ENCODE data around the gene TMEM250. TPM values are rescaled to one million over a fixed set of nuclear protein-coding genes. Genes with fewer than 3 reads are reported as not detected.

Gene TMEM250
- total RNA-seq, 2 experiments from 2014 or later: 24.4 to 25.9 TPM

DNA sequence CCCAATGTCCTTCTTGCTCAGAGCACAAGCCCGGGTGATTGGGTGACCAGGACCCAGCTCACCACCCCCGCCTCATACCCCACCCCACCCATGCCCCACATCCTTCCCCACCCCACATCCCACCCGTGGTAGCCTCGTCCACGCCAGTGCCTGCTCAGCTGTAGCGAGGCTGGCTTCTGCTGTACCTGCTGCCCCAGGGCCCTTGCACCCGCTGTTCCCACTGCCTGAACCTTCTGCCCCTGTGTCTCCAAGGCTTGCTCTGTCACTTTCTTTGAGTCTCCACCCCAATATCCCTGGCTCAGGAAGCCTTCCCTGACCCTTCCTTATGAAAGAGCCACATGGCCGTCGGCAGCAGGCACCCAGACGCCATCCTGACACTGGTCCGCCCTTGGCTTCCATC lies 20.5 kb downstream of the TMEM250 start:
- TF ChIP-seq, protein P1, sequence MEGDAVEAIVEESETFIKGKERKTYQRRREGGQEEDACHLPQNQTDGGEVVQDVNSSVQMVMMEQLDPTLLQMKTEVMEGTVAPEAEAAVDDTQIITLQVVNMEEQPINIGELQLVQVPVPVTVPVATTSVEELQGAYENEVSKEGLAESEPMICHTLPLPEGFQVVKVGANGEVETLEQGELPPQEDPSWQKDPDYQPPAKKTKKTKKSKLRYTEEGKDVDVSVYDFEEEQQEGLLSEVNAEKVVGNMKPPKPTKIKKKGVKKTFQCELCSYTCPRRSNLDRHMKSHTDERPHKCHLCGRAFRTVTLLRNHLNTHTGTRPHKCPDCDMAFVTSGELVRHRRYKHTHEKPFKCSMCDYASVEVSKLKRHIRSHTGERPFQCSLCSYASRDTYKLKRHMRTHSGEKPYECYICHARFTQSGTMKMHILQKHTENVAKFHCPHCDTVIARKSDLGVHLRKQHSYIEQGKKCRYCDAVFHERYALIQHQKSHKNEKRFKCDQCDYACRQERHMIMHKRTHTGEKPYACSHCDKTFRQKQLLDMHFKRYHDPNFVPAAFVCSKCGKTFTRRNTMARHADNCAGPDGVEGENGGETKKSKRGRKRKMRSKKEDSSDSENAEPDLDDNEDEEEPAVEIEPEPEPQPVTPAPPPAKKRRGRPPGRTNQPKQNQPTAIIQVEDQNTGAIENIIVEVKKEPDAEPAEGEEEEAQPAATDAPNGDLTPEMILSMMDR (IDR thresholded peaks at IDR 0.05): no peak
- H3K36me3 Mint-ChIP-seq (ENCODE audit: low read depth): no peaks in the 10 kb centered on the region
- H3K9me3 Mint-ChIP-seq: no peaks in the 10 kb centered on the region
- no peak overlapping the region for H3K27ac Mint-ChIP-seq
- peaks cover 8% of the 10 kb centered on the region for H3K4me1 Mint-ChIP-seq (ENCODE audit: low read depth)
- POLR2A ChIA-PET: interaction anchor here (0.6 to 5.8 kb wide), 2 partner anchors 10 to 442 kb away, joined by 3 to 51 read pairs; no protein-coding TSS in a partner anchor
- no peak for ATAC-seq
- H3K27me3 Mint-ChIP-seq: no peaks in the 10 kb centered on the region
- DNase-seq: no peak
- CTCF ChIA-PET: interaction anchor here (1.5 to 2.6 kb wide), 2 partner anchors 8 to 25 kb away, joined by 7 to 9 read pairs; no protein-coding TSS in a partner anchor
- H3K4me3 Mint-ChIP-seq: no peak overlapping the region
- intact Hi-C loops (cut with micrococcal nuclease): no loop called here

DNA sequence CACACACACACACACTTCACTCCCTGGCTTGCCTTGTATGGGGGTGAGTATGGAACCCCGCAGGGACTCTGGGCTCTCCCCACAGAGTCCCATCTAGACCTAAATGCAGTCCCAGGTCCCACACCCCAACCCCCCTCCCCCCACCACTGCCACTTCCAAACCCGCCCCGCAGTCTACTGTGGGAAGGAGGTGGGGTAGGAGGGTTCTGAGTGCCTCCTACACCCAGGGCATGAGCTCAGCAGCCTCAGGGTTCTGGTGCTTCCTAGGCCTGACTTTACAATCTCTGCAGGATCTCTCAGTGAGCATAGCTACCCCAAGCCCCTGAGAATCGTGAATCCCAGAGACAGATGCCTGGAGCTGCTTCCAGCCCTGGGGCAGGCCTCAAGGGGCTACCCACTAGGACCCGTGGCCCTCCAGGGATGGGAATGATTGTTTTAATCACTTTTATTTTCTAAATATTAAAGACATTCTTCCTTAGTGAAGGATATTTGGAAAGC lies 22.1 kb downstream of the TMEM250 start:
- Mint-ChIP-seq H3K27me3 (no peaks in the 10 kb centered on the region), H3K4me3 (peak overlapping the region; percentile 59), H3K4me1 (ENCODE audit: low read depth) (peaks cover 11% of the 10 kb centered on the region), H3K36me3 (ENCODE audit: low read depth) (no peaks in the 10 kb centered on the region), H3K27ac (no peak overlapping the region), H3K9me3 (no peaks in the 10 kb centered on the region)
- DNase-seq (no peak), ATAC-seq (no peak)
- CTCF ChIA-PET: interaction anchor here (1.4 to 3.6 kb wide), 4 partner anchors 10 to 26 kb away, joined by 5 to 21 read pairs (median 8); no protein-coding TSS in a partner anchor
- intact Hi-C loops (cut with micrococcal nuclease): no loop called here
- POLR2A ChIA-PET: interaction anchor here (1.0 to 5.8 kb wide), 4 partner anchors 11 to 28 kb away, joined by 3 to 51 read pairs (median 8); partner anchors contain the start of gene TMEM250
- TF ChIP-seq, protein P1 (IDR thresholded peaks at IDR 0.05): no peak

DNA sequence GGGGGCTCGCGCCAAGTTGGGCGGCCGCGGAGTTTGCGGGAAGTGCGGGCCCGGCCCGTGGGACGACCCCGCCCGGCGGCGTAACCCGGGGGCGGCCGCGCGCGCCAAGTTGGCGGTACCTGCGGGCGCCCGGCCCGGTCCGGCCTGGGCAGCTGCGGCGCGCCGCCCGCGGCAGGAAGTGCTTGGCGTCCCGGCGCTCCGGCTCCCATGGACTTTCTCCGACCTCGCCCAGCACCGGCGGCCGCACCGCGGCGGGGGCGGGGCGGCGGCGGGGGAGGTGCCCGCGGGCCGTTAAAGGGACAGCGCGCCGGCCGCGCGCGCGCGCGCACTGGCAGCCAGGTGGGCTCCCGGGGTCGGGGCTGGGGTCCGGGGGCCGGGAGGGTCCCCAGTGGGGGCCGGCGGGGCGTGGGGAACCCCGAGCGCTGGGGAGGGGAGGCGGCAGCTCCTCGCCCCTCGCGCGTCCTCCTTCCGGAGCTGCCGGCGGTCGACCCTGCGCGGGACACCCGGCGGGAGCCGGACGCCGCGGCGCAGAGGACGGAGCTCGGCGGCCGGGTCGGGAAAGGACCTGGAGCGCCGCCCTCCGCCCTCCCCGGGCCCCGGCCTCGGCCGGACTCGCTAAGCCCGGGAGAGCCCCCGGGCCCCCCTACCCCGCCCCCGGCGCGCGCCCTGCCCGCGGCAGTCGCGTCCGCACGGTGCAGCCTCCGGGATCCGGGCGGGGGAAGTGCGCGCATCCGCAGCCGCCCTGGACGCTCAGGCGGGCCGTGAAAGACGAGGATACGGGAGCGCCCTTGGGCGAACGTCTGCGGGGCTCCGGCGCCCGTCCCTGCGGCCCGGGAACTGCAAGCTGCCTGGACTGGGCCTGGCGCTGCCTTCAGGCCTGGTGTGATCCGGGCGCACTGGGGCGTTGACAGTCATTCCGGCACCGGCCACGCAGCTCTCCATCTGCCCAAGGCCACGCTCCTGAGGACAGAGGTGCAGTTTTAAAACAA lies 23.3 kb downstream of the TMEM250 start, which contains the start of gene NACC2:
Gene NACC2 (minus strand): TSS at position 220 of the 989 bp plus-strand sequence. CDS start 44,768 bp downstream, outside the sequence.
- TF ChIP-seq, protein P1 (IDR thresholded peaks at IDR 0.05): no peak
- no peaks in the 10 kb centered on the region for H3K27me3 Mint-ChIP-seq
- intact Hi-C loops (cut with micrococcal nuclease): no loop called here
- peaks cover 11% of the 10 kb centered on the region for H3K4me1 Mint-ChIP-seq (ENCODE audit: low read depth)
- ATAC-seq (peak; percentile 37), DNase-seq (peak; percentile 32)
- H3K36me3 Mint-ChIP-seq (ENCODE audit: low read depth): no peaks in the 10 kb centered on the region
- ChIA-PET CTCF (interaction anchor here (0.7 to 3.6 kb wide), 5 partner anchors 11 to 44 kb away, joined by 3 to 21 read pairs (median 7); no protein-coding TSS in a partner anchor), POLR2A (interaction anchor here (1.0 to 5.8 kb wide), 5 partner anchors 12 to 29 kb away, joined by 3 to 51 read pairs (median 7); partner anchors contain the start of gene TMEM250)
- peak within 1 kb of the TSS; percentile 71 for H3K4me3 Mint-ChIP-seq
- peak within 1 kb of the TSS; percentile 46 for H3K27ac Mint-ChIP-seq
- H3K9me3 Mint-ChIP-seq: no peaks in the 10 kb centered on the region

DNA sequence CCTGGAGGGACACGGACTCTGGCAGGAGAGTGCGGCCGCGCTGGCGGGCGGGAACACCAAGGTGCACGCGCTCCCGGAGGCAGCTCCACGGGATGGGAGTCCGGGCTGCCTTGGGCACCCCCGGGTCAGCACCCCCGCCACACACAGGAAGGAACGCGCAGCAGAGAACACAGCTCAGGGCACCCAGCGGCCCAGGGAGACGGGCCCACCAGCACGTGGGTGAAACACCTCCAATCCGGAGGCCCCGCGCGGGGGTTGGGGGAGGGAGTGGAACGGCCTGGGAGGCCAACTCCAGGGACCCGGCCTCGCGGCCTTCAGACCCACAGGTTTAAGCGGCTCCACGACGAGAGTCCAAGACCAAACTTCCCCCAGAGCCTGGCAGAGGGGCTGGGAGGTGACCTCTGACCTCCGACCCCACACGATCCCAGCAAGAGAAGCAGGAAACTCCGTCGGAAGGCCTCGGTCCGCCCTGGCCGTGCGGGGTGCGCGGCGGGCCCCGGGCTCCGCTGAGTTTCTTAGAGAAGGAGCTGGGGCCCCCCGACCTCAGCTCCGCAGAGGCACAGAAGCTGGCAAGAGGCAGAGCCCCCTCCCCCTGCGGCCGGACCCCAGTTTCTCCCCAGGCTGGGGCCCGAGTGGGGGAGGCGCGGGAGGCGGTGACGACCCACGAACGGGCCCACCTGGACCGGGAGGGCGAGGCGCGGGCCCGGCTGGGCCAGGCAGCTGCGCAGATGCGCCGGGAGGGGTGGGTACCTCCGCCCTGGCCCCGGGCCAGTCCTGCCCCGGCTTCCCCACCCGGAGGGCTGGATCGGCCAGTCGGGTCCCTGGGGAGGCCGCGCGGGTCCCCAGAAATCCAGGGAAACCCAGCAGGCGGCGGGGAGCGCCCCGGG lies 24.4 kb downstream of the TMEM250 start:
- DNase-seq (peak; percentile 83), ATAC-seq (peak; percentile 75)
- ChIA-PET CTCF (interaction anchor here (0.7 to 3.6 kb wide), 5 partner anchors 14 to 127 kb away, joined by 3 to 21 read pairs (median 5); no protein-coding TSS in a partner anchor), POLR2A (interaction anchor here (1.0 to 5.8 kb wide), 6 partner anchors 9 to 24 kb away, joined by 3 to 51 read pairs (median 4); no protein-coding TSS in a partner anchor)
- TF ChIP-seq, protein P1 (IDR thresholded peaks at IDR 0.05): no peak
- Mint-ChIP-seq H3K27me3 (no peaks in the 10 kb centered on the region), H3K9me3 (no peaks in the 10 kb centered on the region), H3K36me3 (ENCODE audit: low read depth) (no peaks in the 10 kb centered on the region), H3K4me3 (peak overlapping the region; percentile 71), H3K27ac (peak overlapping the region; percentile 46), H3K4me1 (ENCODE audit: low read depth) (peaks cover 15% of the 10 kb centered on the region)
- intact Hi-C loops (cut with micrococcal nuclease): no loop called here
